Measurements from ENCODE around the gene TATDN2. TPM values are rescaled to one million over a fixed set of nuclear protein-coding genes. Genes with fewer than 3 reads are reported as not detected.

TATDN2 gene
- total RNA-seq, 2 experiments from 2014 or later: 22.0 to 57.5 TPM

DNA sequence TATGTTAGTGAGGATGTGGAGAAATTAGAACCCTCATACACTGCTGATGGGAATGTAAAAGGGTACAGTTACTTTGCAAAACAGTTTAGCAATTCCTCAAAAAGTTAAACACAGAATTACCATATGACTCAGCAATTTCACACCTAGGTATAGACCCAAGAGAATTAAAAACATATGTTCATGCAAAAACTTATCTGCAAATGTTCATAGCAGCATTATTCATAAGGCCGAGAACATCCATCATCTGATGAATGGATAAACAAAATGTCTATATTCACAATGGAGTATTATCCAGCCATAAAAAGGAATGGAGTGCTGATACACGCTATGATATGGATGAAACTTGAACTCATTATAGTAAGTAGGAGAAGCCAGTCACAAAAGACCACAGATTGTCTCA is 62.3 kb downstream of the TATDN2 start:
- no peak overlapping the region for H3K4me3 ChIP-seq (ENCODE audit: low read depth, low read length, poor library complexity, severe bottlenecking)
- BruUV-seq (replicated peaks): no TSS peak
- ChIA-PET POLR2A (no interaction called here), CTCF (ENCODE audit: unreplicated experiment) (no interaction called here)
- peaks cover 98% of the 10 kb centered on the region for H3K36me3 ChIP-seq (ENCODE audit: insufficient read depth, low read length)
- DNase-seq (ENCODE audit: low spot score): no peak
- no peaks in the 10 kb centered on the region for H3K4me1 ChIP-seq (ENCODE audit: insufficient read depth, low read length, poor library complexity, severe bottlenecking)
- no peak overlapping the region for H3K4me2 ChIP-seq (ENCODE audit: low read length)
- intact Hi-C loops (cut with micrococcal nuclease; ENCODE audit: unreplicated experiment): no loop called here
- no peak for TF ChIP-seq EZH2phosphoT487 (IDR thresholded peaks at IDR 0.05; ENCODE audit: borderline replicate concordance, low read depth, low read length)
- TF ChIP-seq, protein P1, sequence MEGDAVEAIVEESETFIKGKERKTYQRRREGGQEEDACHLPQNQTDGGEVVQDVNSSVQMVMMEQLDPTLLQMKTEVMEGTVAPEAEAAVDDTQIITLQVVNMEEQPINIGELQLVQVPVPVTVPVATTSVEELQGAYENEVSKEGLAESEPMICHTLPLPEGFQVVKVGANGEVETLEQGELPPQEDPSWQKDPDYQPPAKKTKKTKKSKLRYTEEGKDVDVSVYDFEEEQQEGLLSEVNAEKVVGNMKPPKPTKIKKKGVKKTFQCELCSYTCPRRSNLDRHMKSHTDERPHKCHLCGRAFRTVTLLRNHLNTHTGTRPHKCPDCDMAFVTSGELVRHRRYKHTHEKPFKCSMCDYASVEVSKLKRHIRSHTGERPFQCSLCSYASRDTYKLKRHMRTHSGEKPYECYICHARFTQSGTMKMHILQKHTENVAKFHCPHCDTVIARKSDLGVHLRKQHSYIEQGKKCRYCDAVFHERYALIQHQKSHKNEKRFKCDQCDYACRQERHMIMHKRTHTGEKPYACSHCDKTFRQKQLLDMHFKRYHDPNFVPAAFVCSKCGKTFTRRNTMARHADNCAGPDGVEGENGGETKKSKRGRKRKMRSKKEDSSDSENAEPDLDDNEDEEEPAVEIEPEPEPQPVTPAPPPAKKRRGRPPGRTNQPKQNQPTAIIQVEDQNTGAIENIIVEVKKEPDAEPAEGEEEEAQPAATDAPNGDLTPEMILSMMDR (conservative IDR thresholded peaks at IDR 0.05; ENCODE audit: low read length): no peak
- no peak overlapping the region for H2AFZ ChIP-seq (ENCODE audit: low read length)
- no peaks in the 10 kb centered on the region for H3K9me2 ChIP-seq (ENCODE audit: insufficient read depth, low read length)
- H3K27ac ChIP-seq (ENCODE audit: low read depth, low read length, poor library complexity, severe bottlenecking): no peak overlapping the region
- H3K9me3 ChIP-seq (ENCODE audit: low read length): no peaks in the 10 kb centered on the region
- no peaks in the 10 kb centered on the region for H4K20me1 ChIP-seq (ENCODE audit: insufficient read depth, low read length)
- no peaks in the 10 kb centered on the region for H3K79me2 ChIP-seq (ENCODE audit: insufficient read depth, low read depth, low read length)

DNA sequence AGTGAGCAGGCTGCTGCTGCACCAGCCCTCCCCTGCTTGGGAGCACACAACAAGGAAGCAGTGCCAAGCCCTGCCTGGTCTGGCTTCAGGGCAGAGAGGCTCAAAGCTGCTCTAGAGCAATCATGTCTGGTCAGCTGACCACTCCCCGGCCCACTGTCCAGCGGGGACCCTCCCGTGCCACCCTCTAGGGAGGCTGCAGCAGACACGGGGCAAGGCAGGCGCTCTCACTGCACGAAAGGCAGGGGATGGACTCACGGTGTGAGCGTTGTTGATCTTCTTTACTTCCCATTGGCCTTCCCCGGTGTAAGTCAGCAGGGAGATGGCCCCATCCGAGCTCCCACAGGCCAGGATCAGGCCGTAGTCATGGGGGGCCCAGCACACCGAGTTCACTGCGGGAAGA is 63.5 kb downstream of the TATDN2 start:
- ChIA-PET CTCF (ENCODE audit: unreplicated experiment) (interaction anchor here (0.6 kb wide), 1 partner anchor 791 kb away, joined by 3 read pairs; no protein-coding TSS in a partner anchor), POLR2A (interaction anchor here (0.9 kb wide), 1 partner anchor 9 kb away, joined by 3 read pairs; the partner anchor contains the start of gene SEC13)
- Histone ChIP-seq H3K9me3 (ENCODE audit: low read length) (no peaks in the 10 kb centered on the region), H3K27ac (ENCODE audit: low read depth, low read length, poor library complexity, severe bottlenecking) (no peak overlapping the region), H3K4me1 (ENCODE audit: insufficient read depth, low read length, poor library complexity, severe bottlenecking) (no peaks in the 10 kb centered on the region), H3K4me2 (ENCODE audit: low read length) (no peak overlapping the region), H3K79me2 (ENCODE audit: insufficient read depth, low read depth, low read length) (no peaks in the 10 kb centered on the region), H3K4me3 (ENCODE audit: low read depth, low read length, poor library complexity, severe bottlenecking) (no peak overlapping the region), H4K20me1 (ENCODE audit: insufficient read depth, low read length) (no peaks in the 10 kb centered on the region), H3K9me2 (ENCODE audit: insufficient read depth, low read length) (no peaks in the 10 kb centered on the region), H2AFZ (ENCODE audit: low read length) (no peak overlapping the region), H3K36me3 (ENCODE audit: insufficient read depth, low read length) (peaks cover 97% of the 10 kb centered on the region)
- no peak for DNase-seq (ENCODE audit: low spot score)
- intact Hi-C loops (cut with micrococcal nuclease; ENCODE audit: unreplicated experiment): no loop called here
- TF ChIP-seq, protein P1 (conservative IDR thresholded peaks at IDR 0.05; ENCODE audit: low read length): no peak
- no peak for TF ChIP-seq EZH2phosphoT487 (IDR thresholded peaks at IDR 0.05; ENCODE audit: borderline replicate concordance, low read depth, low read length)
- BruUV-seq (replicated peaks): no TSS peak

DNA sequence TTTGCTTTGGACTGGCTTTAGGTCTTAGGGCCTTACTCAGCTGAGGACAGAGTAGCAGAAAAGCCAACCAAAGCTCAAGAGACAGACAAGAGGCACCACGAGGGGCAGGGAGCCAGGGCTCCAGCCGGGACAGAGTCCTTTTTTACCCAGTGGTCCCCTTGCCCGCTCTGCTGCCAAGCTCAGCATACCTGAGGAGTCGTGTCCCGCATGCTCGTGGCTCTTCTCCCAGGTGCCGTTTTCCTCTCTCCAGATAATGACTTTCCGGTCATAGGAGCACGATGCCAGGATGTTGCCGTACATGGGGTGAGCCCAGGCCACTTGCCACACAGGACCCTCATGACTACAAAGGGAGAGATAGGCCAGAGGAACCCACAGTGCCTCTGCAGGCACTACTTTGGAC is 64.1 kb downstream of the TATDN2 start:
- ChIA-PET POLR2A (no interaction called here), CTCF (ENCODE audit: unreplicated experiment) (no interaction called here)
- Histone ChIP-seq H3K9me3 (ENCODE audit: low read length) (no peaks in the 10 kb centered on the region), H3K36me3 (ENCODE audit: insufficient read depth, low read length) (peaks cover 97% of the 10 kb centered on the region), H3K4me2 (ENCODE audit: low read length) (no peak overlapping the region), H3K4me1 (ENCODE audit: insufficient read depth, low read length, poor library complexity, severe bottlenecking) (no peaks in the 10 kb centered on the region), H3K27ac (ENCODE audit: low read depth, low read length, poor library complexity, severe bottlenecking) (no peak overlapping the region), H3K79me2 (ENCODE audit: insufficient read depth, low read depth, low read length) (no peaks in the 10 kb centered on the region), H3K4me3 (ENCODE audit: low read depth, low read length, poor library complexity, severe bottlenecking) (no peak overlapping the region), H4K20me1 (ENCODE audit: insufficient read depth, low read length) (no peaks in the 10 kb centered on the region), H3K9me2 (ENCODE audit: insufficient read depth, low read length) (no peaks in the 10 kb centered on the region), H2AFZ (ENCODE audit: low read length) (no peak overlapping the region)
- TF ChIP-seq EZH2phosphoT487 (IDR thresholded peaks at IDR 0.05; ENCODE audit: borderline replicate concordance, low read depth, low read length): no peak
- intact Hi-C loops (cut with micrococcal nuclease; ENCODE audit: unreplicated experiment): no loop called here
- DNase-seq (ENCODE audit: low spot score): no peak
- no TSS peak for BruUV-seq (replicated peaks)
